Smooth muscle cell (in vitro differentiated cells): ENCODE results near the gene TRIM72. TPM values are rescaled to one million over a fixed set of nuclear protein-coding genes. Genes with fewer than 3 reads are reported as not detected.

Experiments used
- DNase-seq: peaks from one replicate; lab custom pipeline; 2025; ENCODE audit not compliant: unreplicated experiment; lab: John Stamatoyannopoulos, UW
- H2AFZ ChIP-seq: fragments of 200-600 bp; sonication (generic); 2 replicates; pipeline ENCODE4 v1.6.0; 2016; ENCODE audit warnings: antibody characterized with exemption, low read depth, mild to moderate bottlenecking
- H3F3A ChIP-seq: fragments of 200-600 bp; sonication (generic); 2 replicates; pipeline ENCODE4 v1.6.0; 2017; ENCODE audit warnings: antibody characterized with exemption, low read depth
- H3K27ac ChIP-seq: fragments of 200-600 bp; sonication (generic); 2 replicates; pipeline ENCODE4 v1.5.1; 2016; ENCODE audit warnings: low read depth, mild to moderate bottlenecking
- H3K27me3 ChIP-seq: fragments of 200-600 bp; sonication (generic); 2 replicates; pipeline ENCODE4 v1.6.1; 2016; ENCODE audit warnings: low read depth, mild to moderate bottlenecking
- H3K36me3 ChIP-seq: fragments of 200-600 bp; sonication (generic); 2 replicates; pipeline ENCODE4 v1.5.1; 2016; ENCODE audit warnings: low read depth
- H3K4me1 ChIP-seq: fragments of 200-600 bp; sonication (generic); 2 replicates; pipeline ENCODE4 v1.5.1; 2016; ENCODE audit warnings: low read depth
- H3K4me2 ChIP-seq: fragments of 200-600 bp; sonication (generic); 2 replicates; pipeline ENCODE4 v1.6.0; 2016; ENCODE audit warnings: mild to moderate bottlenecking
- H3K4me3 ChIP-seq: fragments of 200-600 bp; sonication (generic); 2 replicates; pipeline ENCODE4 v1.5.1; 2016; ENCODE audit warnings: mild to moderate bottlenecking
- H3K79me2 ChIP-seq: fragments of 200-600 bp; sonication (generic); 2 replicates; pipeline ENCODE4 v1.6.0; 2016; ENCODE audit warnings: low read depth, mild to moderate bottlenecking
- H3K9ac ChIP-seq: fragments of 200-600 bp; sonication (generic); 2 replicates; pipeline ENCODE4 v1.6.0; 2016; ENCODE audit warnings: low read depth
- H3K9me3 ChIP-seq: fragments of 200-600 bp; sonication (generic); replicated peaks from 2 replicates; pipeline ENCODE4 v1.5.1; 2016; ENCODE audit warnings: low read depth
- H4K20me1 ChIP-seq: fragments of 200-600 bp; sonication (generic); 2 replicates; pipeline ENCODE4 v1.6.0; 2016; ENCODE audit warnings: low read depth
- WGBS: methylation state at CpG from one replicate; pipeline ENCODE4 v1.1.7; 2016; ENCODE audit warnings: low lambda C conversion rate; 5-methylcytosine and 5-hydroxymethylcytosine counted together
- polyA plus RNA-seq: library from polyadenylated mRNA; unstranded; fragments of >200 nt; fragmentation: Nextera tagmentation; extraction: Ambion mirVana; gene quantifications from 2 replicates; pipeline ENCODE4 v1.2.1, GENCODE V29; 2016
- total RNA-seq: library from RNA; depleted of rRNA; stranded (reverse); fragments of >200 nt; gene quantifications from 2 replicates; pipeline ENCODE4 v1.2.3, GENCODE V29; 2014
- TF ChIP-seq, protein P1 (sequence below): fragments of 200-600 bp; sonication (generic); IDR thresholded peaks from 2 replicates; pipeline ENCODE4 v1.5.1; 2017; ENCODE audit warnings: borderline replicate concordance, mild to moderate bottlenecking, antibody characterized with exemption; ENCODE audit not compliant: insufficient read depth, poor library complexity, severe bottlenecking

Gene TRIM72
- total and polyA plus RNA-seq, 2 experiments from 2014 or later = 0.04 to 0.07 TPM

DNA sequence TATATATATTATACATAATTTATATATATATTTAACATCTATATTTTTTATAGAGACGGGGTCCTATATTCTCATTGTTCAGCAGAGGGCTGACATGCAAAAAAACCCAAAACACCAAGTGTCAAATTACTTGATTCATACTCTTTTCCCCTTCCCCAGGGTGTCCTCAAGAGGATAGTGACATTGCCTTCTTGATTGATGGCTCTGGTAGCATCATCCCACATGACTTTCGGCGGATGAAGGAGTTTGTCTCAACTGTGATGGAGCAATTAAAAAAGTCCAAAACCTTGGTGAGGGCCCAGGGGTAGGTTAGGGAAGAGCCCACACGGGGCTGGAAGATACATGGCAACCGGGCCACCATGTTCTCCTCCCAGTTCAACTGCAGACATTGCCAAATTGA lies 56.9 kb downstream of the TRIM72 start:
- Histone ChIP-seq H3K4me3 (no peak overlapping the region), H3K27ac (no peak overlapping the region)
- 94% methylated on average over 5 of the region's 5 CpGs for WGBS

DNA sequence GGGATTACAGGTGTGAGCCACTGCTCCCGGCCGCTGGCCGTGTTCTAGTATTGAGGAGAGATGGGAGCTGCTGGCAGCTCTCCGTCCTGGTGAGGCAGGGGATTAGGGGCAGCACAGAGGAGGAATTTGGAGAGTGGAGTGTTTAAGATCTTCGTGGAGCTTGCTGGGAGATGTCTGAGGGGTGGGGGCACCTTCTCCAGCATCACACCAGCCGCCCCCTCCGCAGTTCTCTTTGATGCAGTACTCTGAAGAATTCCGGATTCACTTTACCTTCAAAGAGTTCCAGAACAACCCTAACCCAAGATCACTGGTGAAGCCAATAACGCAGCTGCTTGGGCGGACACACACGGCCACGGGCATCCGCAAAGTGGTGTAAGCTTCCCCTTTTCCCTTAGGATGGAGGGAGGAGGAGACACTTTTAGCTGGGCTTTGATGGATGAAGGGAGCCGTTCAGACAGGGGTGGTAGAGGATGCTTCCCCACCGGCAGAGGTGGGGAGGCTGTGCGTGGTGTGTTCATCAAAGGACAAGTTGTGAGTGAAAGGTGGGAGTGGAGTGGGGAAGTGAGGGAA lies 57.8 kb downstream of the TRIM72 start:
- 88% methylated on average over 16 of the region's 16 CpGs for WGBS
- H3K4me2 ChIP-seq = no peak overlapping the region
- H4K20me1 ChIP-seq = no peaks in the 10 kb centered on the region
- no peaks in the 10 kb centered on the region for H3K4me1 ChIP-seq
- H3K27me3 ChIP-seq = no peaks in the 10 kb centered on the region
- TF ChIP-seq, protein P1, sequence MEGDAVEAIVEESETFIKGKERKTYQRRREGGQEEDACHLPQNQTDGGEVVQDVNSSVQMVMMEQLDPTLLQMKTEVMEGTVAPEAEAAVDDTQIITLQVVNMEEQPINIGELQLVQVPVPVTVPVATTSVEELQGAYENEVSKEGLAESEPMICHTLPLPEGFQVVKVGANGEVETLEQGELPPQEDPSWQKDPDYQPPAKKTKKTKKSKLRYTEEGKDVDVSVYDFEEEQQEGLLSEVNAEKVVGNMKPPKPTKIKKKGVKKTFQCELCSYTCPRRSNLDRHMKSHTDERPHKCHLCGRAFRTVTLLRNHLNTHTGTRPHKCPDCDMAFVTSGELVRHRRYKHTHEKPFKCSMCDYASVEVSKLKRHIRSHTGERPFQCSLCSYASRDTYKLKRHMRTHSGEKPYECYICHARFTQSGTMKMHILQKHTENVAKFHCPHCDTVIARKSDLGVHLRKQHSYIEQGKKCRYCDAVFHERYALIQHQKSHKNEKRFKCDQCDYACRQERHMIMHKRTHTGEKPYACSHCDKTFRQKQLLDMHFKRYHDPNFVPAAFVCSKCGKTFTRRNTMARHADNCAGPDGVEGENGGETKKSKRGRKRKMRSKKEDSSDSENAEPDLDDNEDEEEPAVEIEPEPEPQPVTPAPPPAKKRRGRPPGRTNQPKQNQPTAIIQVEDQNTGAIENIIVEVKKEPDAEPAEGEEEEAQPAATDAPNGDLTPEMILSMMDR = no peak
- no peaks in the 10 kb centered on the region for H3F3A ChIP-seq
- no peak overlapping the region for H2AFZ ChIP-seq
- no peaks in the 10 kb centered on the region for H3K9me3 ChIP-seq
- H3K9ac ChIP-seq = no peak overlapping the region
- H3K4me3 ChIP-seq = no peak overlapping the region
- no peak overlapping the region for H3K27ac ChIP-seq
- H3K36me3 ChIP-seq = no peaks in the 10 kb centered on the region
- H3K79me2 ChIP-seq = no peaks in the 10 kb centered on the region
- no peak for DNase-seq

More for the DNA sequence above, 56.9 kb downstream of the TRIM72 start:
- DNase-seq = no peak
- no peaks in the 10 kb centered on the region for H3K27me3 ChIP-seq
- H3K4me1 ChIP-seq = no peaks in the 10 kb centered on the region
- H3K79me2 ChIP-seq = no peaks in the 10 kb centered on the region
- H3K4me2 ChIP-seq = no peak overlapping the region
- no peaks in the 10 kb centered on the region for H3K36me3 ChIP-seq
- H2AFZ ChIP-seq = no peak overlapping the region
- H3K9me3 ChIP-seq = no peaks in the 10 kb centered on the region
- H4K20me1 ChIP-seq = no peaks in the 10 kb centered on the region
- TF ChIP-seq, protein P1 = no peak
- H3F3A ChIP-seq = no peaks in the 10 kb centered on the region
- no peak overlapping the region for H3K9ac ChIP-seq

GRCh38 chr16:31273187-31273586 lies 59.3 kb downstream of the TRIM72 start:
- Histone ChIP-seq H3K9ac (no peak overlapping the region), H3K4me3 (no peak overlapping the region), H3K4me2 (no peak overlapping the region), H3K79me2 (no peaks in the 10 kb centered on the region), H3K9me3 (no peaks in the 10 kb centered on the region), H3K27ac (no peak overlapping the region), H3F3A (no peaks in the 10 kb centered on the region), H3K36me3 (no peaks in the 10 kb centered on the region), H3K27me3 (no peaks in the 10 kb centered on the region), H4K20me1 (no peaks in the 10 kb centered on the region), H2AFZ (no peak overlapping the region), H3K4me1 (no peaks in the 10 kb centered on the region)
- no peak for DNase-seq
- 75% methylated on average over 7 of the region's 7 CpGs for WGBS
- TF ChIP-seq, protein P1 = no peak

DNA sequence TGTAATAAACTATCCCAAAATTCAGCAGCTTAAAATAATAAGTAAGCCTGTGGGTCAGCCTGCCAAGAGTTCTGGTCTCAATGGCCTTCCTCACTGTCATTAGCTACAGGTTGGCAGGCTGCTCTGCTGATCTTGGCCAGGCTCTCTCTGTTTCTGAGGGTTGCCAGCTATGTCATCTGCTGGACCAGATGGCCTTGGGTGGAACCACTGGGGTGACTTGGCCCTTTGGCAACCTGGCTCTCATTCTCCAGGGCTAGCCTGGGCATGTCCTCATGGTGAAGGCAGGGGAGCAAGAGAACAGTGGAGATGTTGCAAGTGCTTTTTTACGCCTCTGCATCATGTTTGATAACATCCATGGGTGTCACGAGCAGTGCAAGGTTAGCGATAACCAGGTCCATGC lies 59.8 kb downstream of the TRIM72 start:
- Histone ChIP-seq H3K4me2 (no peak overlapping the region), H3K4me1 (no peaks in the 10 kb centered on the region), H3F3A (no peaks in the 10 kb centered on the region), H2AFZ (no peak overlapping the region), H3K9ac (no peak overlapping the region), H3K9me3 (no peaks in the 10 kb centered on the region), H3K27ac (no peak overlapping the region), H3K79me2 (no peaks in the 10 kb centered on the region), H3K4me3 (no peak overlapping the region), H3K27me3 (no peaks in the 10 kb centered on the region), H3K36me3 (no peaks in the 10 kb centered on the region), H4K20me1 (no peaks in the 10 kb centered on the region)
- WGBS = 90% methylated on average over 3 of the region's 3 CpGs
- TF ChIP-seq, protein P1 = no peak
- no peak for DNase-seq
